Central memory CD8-positive, alpha-beta T cell (primary cell): ENCODE results near the gene MAPRE3.

Experiments
- ATAC-seq: fragments of 150-1000 bp; cut with Tn5 transposase; replicated peaks from 2 replicates; pipeline ENCODE4 v1.10.0; 2022; ENCODE audit warnings: mild to moderate bottlenecking, moderate FRiP score, moderate number of reproducible peaks; ENCODE audit not compliant: poor library complexity, severe bottlenecking; ENCODE audit errors: extremely low read depth
- DNase-seq, 2 donors: peaks; one replicate each; pipeline ENCODE4 v3.0.0; 2021; ENCODE audit warnings: low spot score in 2 of 2
- H3K27ac Mint-ChIP-seq: one replicate; pipeline ENCODE4 v1.8.0; 2022; ENCODE audit warnings: low read depth, mild to moderate bottlenecking, moderate library complexity, mixed read lengths
- H3K27me3 Mint-ChIP-seq: one replicate; pipeline ENCODE4 v1.8.0; 2022; ENCODE audit warnings: mixed read lengths
- H3K36me3 Mint-ChIP-seq: one replicate; pipeline ENCODE4 v1.8.0; 2022; ENCODE audit warnings: mild to moderate bottlenecking, moderate library complexity, mixed read lengths; ENCODE audit not compliant: insufficient read depth
- H3K4me1 Mint-ChIP-seq: one replicate; pipeline ENCODE4 v1.8.0; 2022; ENCODE audit warnings: mixed read lengths
- H3K4me3 Mint-ChIP-seq: one replicate; pipeline ENCODE4 v1.8.0; 2022; ENCODE audit warnings: mild to moderate bottlenecking, moderate library complexity, mixed read lengths
- H3K9me3 Mint-ChIP-seq: one replicate; pipeline ENCODE4 v1.8.0; 2022; ENCODE audit warnings: mixed read lengths

Gene MAPRE3

DNA sequence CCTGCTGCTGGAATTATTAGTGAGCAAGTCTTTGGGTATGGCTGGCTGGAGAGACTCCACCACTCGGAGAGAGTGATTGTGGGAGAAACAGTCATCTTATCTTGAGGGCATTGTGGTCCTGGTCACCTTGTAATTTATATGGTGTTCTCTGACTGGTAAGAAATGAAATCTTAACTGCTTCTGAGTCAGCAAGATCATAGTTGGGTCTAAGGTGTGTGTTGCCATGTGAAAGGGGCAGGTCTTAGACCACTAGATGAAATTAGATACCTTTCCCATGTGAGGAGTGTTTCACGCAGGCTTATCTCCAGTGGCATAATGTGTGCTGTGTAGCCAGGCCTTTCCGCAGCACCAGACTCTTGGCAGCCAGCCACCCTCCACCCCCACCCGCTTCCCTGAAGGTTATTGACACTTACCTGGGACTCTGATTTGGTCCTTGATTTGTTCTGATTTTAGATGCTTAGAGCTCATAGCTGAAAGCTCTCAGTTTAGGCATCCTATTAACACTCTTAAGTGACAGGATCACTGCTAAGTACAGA is 7.7 kb downstream of the MAPRE3 start:
- DNase-seq (no peak), ATAC-seq (no peak)
- peaks cover 4% of the 10 kb centered on the region for H3K4me1 Mint-ChIP-seq
- no peak overlapping the region for H3K27ac Mint-ChIP-seq
- no peak overlapping the region for H3K4me3 Mint-ChIP-seq
- H3K9me3 Mint-ChIP-seq: no peaks in the 10 kb centered on the region
- H3K36me3 Mint-ChIP-seq: no peaks in the 10 kb centered on the region
- peaks cover 11% of the 10 kb centered on the region for H3K27me3 Mint-ChIP-seq

DNA sequence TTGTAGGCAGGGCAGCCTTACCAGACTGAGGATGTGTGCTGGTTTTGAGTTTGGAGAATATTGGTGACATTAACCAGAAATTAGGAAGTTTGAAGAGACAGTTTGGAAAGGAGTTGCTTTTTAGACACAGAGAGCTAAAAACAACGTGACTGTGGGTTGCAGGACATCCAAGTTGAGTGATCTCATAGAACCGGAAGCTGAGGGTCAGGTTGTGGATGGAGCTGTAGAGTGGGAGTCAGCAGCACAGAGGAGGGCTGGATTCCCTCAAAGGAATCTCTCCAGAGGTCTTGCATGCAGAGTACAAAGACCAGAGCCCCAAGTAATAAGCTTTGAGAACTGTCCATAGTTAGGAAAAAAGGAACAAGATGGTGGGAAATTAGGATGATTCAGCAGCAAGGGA is 9.3 kb downstream of the MAPRE3 start:
- peaks cover 11% of the 10 kb centered on the region for H3K27me3 Mint-ChIP-seq
- H3K9me3 Mint-ChIP-seq: no peaks in the 10 kb centered on the region
- no peak for ATAC-seq
- no peak overlapping the region for H3K27ac Mint-ChIP-seq
- H3K4me3 Mint-ChIP-seq: no peak overlapping the region
- peaks cover 4% of the 10 kb centered on the region for H3K4me1 Mint-ChIP-seq
- DNase-seq: no peak
- no peaks in the 10 kb centered on the region for H3K36me3 Mint-ChIP-seq

DNA sequence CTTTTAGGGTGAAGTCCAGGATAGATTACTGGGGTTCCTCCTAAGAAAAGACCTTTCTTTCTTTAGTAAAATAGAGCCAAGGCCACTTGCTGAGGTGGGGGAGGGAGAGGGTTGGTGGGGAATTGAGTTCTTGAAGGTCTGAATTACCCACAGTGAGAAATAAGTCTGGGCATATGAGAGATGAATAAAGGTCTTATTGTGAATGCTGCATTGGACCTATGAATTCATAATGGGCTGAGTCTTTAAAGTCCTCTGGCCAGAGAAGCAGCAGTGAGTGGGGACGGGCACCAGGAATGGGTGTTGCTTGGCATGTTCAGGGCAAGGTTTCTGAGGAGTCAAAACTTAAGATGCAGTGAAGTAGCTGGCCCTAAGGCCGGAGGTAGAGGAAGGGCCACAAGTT is 10.5 kb downstream of the MAPRE3 start:
- no peaks in the 10 kb centered on the region for H3K9me3 Mint-ChIP-seq
- no peak overlapping the region for H3K27ac Mint-ChIP-seq
- no peak overlapping the region for H3K4me3 Mint-ChIP-seq
- peaks cover 11% of the 10 kb centered on the region for H3K27me3 Mint-ChIP-seq
- DNase-seq (no peak), ATAC-seq (no peak)
- H3K4me1 Mint-ChIP-seq: peaks cover 4% of the 10 kb centered on the region
- H3K36me3 Mint-ChIP-seq: no peaks in the 10 kb centered on the region

DNA sequence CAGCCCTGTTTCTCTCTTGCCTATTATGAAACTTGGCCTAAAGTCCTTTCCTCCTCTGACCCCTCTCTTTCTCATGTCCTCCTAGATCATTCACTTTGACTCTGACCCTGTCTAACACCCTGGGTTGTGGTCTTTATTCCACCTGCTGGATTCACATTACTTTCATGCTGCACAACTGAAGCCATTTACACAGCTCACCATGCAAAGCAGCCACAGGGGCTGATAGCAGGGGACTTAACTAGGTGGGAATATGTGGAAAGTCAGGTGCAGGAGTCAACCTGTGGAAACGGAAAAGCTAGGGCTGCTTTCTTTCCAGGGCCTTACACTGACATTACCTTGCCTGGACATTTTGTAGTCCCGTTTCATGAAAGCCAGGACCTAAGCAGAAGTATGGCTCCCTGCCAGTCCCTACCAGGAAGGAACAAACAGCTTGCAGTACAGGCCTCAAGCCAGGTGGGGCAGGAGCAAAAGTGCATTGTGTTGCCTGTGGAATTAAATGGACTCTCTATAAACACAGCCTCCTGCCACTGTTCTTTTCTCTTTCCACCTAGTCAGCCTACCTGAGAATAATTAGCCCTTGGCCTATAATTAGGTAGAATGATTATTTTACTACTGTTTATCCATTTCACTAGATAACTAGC is 11.8 kb downstream of the MAPRE3 start:
- no peak for DNase-seq
- peaks cover 4% of the 10 kb centered on the region for H3K4me1 Mint-ChIP-seq

DNA sequence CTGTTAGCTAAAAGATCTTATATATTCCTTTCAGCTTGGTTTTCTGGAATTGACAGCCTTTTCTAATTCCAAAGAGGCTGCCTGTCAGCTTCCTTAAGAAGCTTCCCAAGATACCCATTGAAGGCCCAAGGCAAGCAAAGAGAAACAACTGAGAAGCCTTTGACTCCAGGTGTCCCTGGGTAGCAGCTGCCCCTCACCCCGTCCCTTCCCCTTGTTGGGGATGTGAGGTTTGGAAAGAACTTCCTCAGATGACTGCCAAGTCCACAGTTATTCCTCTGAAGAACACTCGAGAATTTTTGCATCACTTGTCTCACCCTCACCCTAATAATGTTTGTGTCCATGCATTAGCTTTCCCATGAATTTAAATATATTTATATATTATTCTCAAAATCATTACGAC is 13.3 kb downstream of the MAPRE3 start:
- Mint-ChIP-seq H3K4me1 (peaks cover 4% of the 10 kb centered on the region), H3K36me3 (no peaks in the 10 kb centered on the region), H3K4me3 (no peak overlapping the region), H3K9me3 (no peaks in the 10 kb centered on the region), H3K27me3 (peaks cover 11% of the 10 kb centered on the region), H3K27ac (no peak overlapping the region)
- ATAC-seq (no peak), DNase-seq (no peak)

More for the DNA sequence above, 11.8 kb downstream of the MAPRE3 start:
- Mint-ChIP-seq H3K27ac (no peak overlapping the region), H3K4me3 (no peak overlapping the region), H3K27me3 (peaks cover 11% of the 10 kb centered on the region), H3K9me3 (no peaks in the 10 kb centered on the region), H3K36me3 (no peaks in the 10 kb centered on the region)
- ATAC-seq: no peak

GRCh38 chr2:26985807-26986206 is 15.4 kb downstream of the MAPRE3 start:
- no peaks in the 10 kb centered on the region for H3K27me3 Mint-ChIP-seq

DNA sequence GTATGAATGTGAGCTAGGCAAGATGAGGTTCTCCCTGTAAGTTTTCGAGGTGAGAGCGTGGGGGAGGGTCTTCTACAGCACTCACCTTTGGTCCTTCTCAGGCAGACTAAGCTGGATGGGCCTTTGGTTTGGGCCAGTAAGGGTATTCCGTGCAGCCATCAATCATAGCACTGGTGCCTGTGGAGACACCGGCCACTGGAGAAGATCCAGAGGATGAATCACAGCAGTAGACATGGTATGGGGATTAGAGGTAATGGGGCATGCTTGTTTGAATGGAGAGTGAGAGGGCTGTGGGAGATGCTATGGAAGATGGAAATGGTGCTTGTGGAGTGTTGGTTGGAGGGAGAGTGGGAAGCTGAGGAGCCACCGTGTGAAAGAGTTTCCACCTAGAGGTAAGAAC is 16.1 kb downstream of the MAPRE3 start:
- no peaks in the 10 kb centered on the region for H3K9me3 Mint-ChIP-seq
- H3K36me3 Mint-ChIP-seq: no peaks in the 10 kb centered on the region
- H3K27ac Mint-ChIP-seq: no peak overlapping the region
- ATAC-seq (no peak), DNase-seq (no peak)
- no peaks in the 10 kb centered on the region for H3K4me1 Mint-ChIP-seq
- no peaks in the 10 kb centered on the region for H3K27me3 Mint-ChIP-seq
- no peak overlapping the region for H3K4me3 Mint-ChIP-seq

More at GRCh38 chr2:26985807-26986206, 15.4 kb downstream of the MAPRE3 start:
- H3K4me1 Mint-ChIP-seq: peaks cover 4% of the 10 kb centered on the region
- H3K36me3 Mint-ChIP-seq: no peaks in the 10 kb centered on the region
- H3K27ac Mint-ChIP-seq: no peak overlapping the region
- ATAC-seq (no peak), DNase-seq (no peak)
- no peak overlapping the region for H3K4me3 Mint-ChIP-seq
- no peaks in the 10 kb centered on the region for H3K9me3 Mint-ChIP-seq

- H3K4me3 Mint-ChIP-seq: no peak overlapping the region
- no peaks in the 10 kb centered on the region for H3K36me3 Mint-ChIP-seq
Observed at GRCh38 chr2:26988058-26988860, 17.8 kb downstream of the MAPRE3 start.

GRCh38 chr2:26989156-26989555 is 18.7 kb downstream of the MAPRE3 start:
- H3K4me3 Mint-ChIP-seq: no peak overlapping the region
- H3K27me3 Mint-ChIP-seq: no peaks in the 10 kb centered on the region
- no peak overlapping the region for H3K27ac Mint-ChIP-seq
- no peaks in the 10 kb centered on the region for H3K9me3 Mint-ChIP-seq
- no peaks in the 10 kb centered on the region for H3K36me3 Mint-ChIP-seq
- DNase-seq (no peak), ATAC-seq (no peak)
- H3K4me1 Mint-ChIP-seq: no peaks in the 10 kb centered on the region

More at GRCh38 chr2:26988058-26988860, 17.8 kb downstream of the MAPRE3 start:
- Mint-ChIP-seq H3K4me1 (no peaks in the 10 kb centered on the region), H3K27me3 (no peaks in the 10 kb centered on the region), H3K27ac (no peak overlapping the region), H3K9me3 (no peaks in the 10 kb centered on the region)
- ATAC-seq: no peak
- no peak for DNase-seq

- Mint-ChIP-seq H3K4me3 (no peak overlapping the region), H3K27me3 (no peaks in the 10 kb centered on the region), H3K27ac (no peak overlapping the region), H3K36me3 (no peaks in the 10 kb centered on the region), H3K4me1 (no peaks in the 10 kb centered on the region), H3K9me3 (no peaks in the 10 kb centered on the region)
- no peak for ATAC-seq
- DNase-seq: no peak
Observed at GRCh38 chr2:26991717-26992116, 21.3 kb downstream of the MAPRE3 start.

GRCh38 chr2:26993768-26994167 is 23.3 kb downstream of the MAPRE3 start:
- DNase-seq (no peak), ATAC-seq (no peak)
- Mint-ChIP-seq H3K4me3 (no peak overlapping the region), H3K36me3 (no peaks in the 10 kb centered on the region), H3K27ac (no peak overlapping the region), H3K9me3 (no peaks in the 10 kb centered on the region), H3K27me3 (peaks cover 4% of the 10 kb centered on the region), H3K4me1 (no peaks in the 10 kb centered on the region)

GRCh38 chr2:26994983-26995382 is 24.5 kb downstream of the MAPRE3 start:
- no peak overlapping the region for H3K4me3 Mint-ChIP-seq
- no peaks in the 10 kb centered on the region for H3K4me1 Mint-ChIP-seq
- H3K27me3 Mint-ChIP-seq: peaks cover 10% of the 10 kb centered on the region
- no peak for ATAC-seq
- H3K9me3 Mint-ChIP-seq: no peaks in the 10 kb centered on the region
- no peak for DNase-seq
- no peaks in the 10 kb centered on the region for H3K36me3 Mint-ChIP-seq
- no peak overlapping the region for H3K27ac Mint-ChIP-seq

DNA sequence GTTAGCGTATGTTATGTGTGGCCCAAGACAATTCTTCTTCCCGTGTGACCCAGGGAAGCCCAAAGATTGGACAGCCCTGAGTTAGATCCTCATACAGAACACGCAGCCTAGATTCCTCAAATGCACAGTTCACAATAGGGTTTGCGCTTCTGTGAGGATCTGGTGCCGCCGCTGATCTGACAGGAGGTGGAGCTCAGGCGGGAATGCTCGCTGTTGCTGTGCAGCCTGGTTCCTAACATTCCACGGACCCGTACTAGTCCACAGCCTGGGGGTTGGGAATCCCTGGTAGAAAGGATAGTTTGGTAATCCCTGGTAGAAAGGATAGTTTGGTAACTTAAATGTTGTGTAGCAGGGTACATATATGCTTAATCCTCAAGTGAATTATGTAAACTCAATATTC is 27.0 kb downstream of the MAPRE3 start:
- no peaks in the 10 kb centered on the region for H3K9me3 Mint-ChIP-seq
- peaks cover 10% of the 10 kb centered on the region for H3K27me3 Mint-ChIP-seq
- H3K4me3 Mint-ChIP-seq: no peak overlapping the region
- ATAC-seq (no peak), DNase-seq (no peak)
- no peaks in the 10 kb centered on the region for H3K4me1 Mint-ChIP-seq
- H3K27ac Mint-ChIP-seq: no peak overlapping the region
- no peaks in the 10 kb centered on the region for H3K36me3 Mint-ChIP-seq
